ENCODE results near the gene FCN3. TPM values are rescaled to one million over a fixed set of nuclear protein-coding genes. Genes with fewer than 3 reads are reported as not detected.
A peak's percentile ranks its signal among the peaks of the same experiment; 100 is the strongest.

FCN3 gene
- total and polyA plus RNA-seq, 10 of the 15 experiments (the other 5 are each of a cell fraction or from before 2014, with no cell fraction given) = 0.28 TPM; not detected in 9

GRCh38 chr1:27366411-27367159 is 8.0 kb downstream of the FCN3 start, which contains the start of gene MAP3K6 (continued):
- TF ChIP-seq, protein P1, sequence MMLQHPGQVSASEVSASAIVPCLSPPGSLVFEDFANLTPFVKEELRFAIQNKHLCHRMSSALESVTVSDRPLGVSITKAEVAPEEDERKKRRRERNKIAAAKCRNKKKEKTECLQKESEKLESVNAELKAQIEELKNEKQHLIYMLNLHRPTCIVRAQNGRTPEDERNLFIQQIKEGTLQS (IDR thresholded peaks at IDR 0.05; ENCODE audit: borderline replicate concordance, extremely low read depth, low read depth, low read length) = no peak
- TF ChIP-seq NFIC (IDR thresholded peaks at IDR 0.05; ENCODE audit: low read depth, low read length) (no peak), TAF1 (IDR thresholded peaks at IDR 0.05; ENCODE audit: borderline replicate concordance, low read depth, low read length) (no peak), STAT3 (IDR thresholded peaks at IDR 0.05; ENCODE audit: low read depth, low read length) (no peak), RELA (IDR thresholded peaks at IDR 0.05; ENCODE audit: borderline replicate concordance, partially characterized antibody) (no peak), CBX5 (IDR thresholded peaks at IDR 0.05; ENCODE audit: low read depth) (no peak), BACH1 (IDR thresholded peaks at IDR 0.05; ENCODE audit: borderline replicate concordance) (0 out of 2 replicates have a peak, but pooled peaks have one; percentile 26), NFYA (IDR thresholded peaks at IDR 0.05; ENCODE audit: borderline replicate concordance, low read depth, low read length) (no peak), ATF2 (IDR thresholded peaks at IDR 0.05; ENCODE audit: low read length) (no peak), NR2C2 (IDR thresholded peaks at IDR 0.05; ENCODE audit: borderline replicate concordance, control insufficient read depth, insufficient read length, low read depth) (no peak), CHD4 (IDR thresholded peaks at IDR 0.05) (no peak), BRCA1 (IDR thresholded peaks at IDR 0.05; ENCODE audit: low read depth, low read length) (no peak), HSF1 (IDR thresholded peaks at IDR 0.05; ENCODE audit: low read depth, low read length) (no peak), ZNF217 (IDR thresholded peaks at IDR 0.05) (peak; percentile 65; the same call in 1 of the 2 replicates), DPF2 (IDR thresholded peaks at IDR 0.05) (no peak; the same call in 1 of the 2 replicates)
- TF ChIP-seq, protein P2, sequence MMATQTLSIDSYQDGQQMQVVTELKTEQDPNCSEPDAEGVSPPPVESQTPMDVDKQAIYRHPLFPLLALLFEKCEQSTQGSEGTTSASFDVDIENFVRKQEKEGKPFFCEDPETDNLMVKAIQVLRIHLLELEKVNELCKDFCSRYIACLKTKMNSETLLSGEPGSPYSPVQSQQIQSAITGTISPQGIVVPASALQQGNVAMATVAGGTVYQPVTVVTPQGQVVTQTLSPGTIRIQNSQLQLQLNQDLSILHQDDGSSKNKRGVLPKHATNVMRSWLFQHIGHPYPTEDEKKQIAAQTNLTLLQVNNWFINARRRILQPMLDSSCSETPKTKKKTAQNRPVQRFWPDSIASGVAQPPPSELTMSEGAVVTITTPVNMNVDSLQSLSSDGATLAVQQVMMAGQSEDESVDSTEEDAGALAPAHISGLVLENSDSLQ (IDR thresholded peaks at IDR 0.05) = no peak
- TF ChIP-seq, protein P3, sequence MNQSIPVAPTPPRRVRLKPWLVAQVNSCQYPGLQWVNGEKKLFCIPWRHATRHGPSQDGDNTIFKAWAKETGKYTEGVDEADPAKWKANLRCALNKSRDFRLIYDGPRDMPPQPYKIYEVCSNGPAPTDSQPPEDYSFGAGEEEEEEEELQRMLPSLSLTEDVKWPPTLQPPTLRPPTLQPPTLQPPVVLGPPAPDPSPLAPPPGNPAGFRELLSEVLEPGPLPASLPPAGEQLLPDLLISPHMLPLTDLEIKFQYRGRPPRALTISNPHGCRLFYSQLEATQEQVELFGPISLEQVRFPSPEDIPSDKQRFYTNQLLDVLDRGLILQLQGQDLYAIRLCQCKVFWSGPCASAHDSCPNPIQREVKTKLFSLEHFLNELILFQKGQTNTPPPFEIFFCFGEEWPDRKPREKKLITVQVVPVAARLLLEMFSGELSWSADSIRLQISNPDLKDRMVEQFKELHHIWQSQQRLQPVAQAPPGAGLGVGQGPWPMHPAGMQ (IDR thresholded peaks at IDR 0.05; ENCODE audit: borderline replicate concordance) = no peak
- TF ChIP-seq, protein P4, sequence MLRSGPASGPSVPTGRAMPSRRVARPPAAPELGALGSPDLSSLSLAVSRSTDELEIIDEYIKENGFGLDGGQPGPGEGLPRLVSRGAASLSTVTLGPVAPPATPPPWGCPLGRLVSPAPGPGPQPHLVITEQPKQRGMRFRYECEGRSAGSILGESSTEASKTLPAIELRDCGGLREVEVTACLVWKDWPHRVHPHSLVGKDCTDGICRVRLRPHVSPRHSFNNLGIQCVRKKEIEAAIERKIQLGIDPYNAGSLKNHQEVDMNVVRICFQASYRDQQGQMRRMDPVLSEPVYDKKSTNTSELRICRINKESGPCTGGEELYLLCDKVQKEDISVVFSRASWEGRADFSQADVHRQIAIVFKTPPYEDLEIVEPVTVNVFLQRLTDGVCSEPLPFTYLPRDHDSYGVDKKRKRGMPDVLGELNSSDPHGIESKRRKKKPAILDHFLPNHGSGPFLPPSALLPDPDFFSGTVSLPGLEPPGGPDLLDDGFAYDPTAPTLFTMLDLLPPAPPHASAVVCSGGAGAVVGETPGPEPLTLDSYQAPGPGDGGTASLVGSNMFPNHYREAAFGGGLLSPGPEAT (IDR thresholded peaks at IDR 0.05; ENCODE audit: low read depth) = 0 out of 2 replicates have a peak, but pooled peaks have one; percentile 29

All from GM12878 (cell line).